GM18951 (cell line): Measurements from ENCODE around the gene CD86.

Experiments
- POLR2A ChIP-seq: IDR thresholded peaks from 4 replicates; pipeline ENCODE4 v1.6.1; 2011; ENCODE audit warnings: mild to moderate bottlenecking; ENCODE audit not compliant: insufficient read length, insufficient read depth; ENCODE audit errors: extremely low read depth
- in situ Hi-C: fragments of 300-500 bp; cut with MboI; formaldehyde crosslinking; loops from one replicate; pipeline ENCODE4 v1.12.0; 2022; ENCODE audit warnings: low sequenced_read_pairs, mixed read lengths, inconsistent platforms; ENCODE audit not compliant: unreplicated experiment

The CD86 gene

GRCh38 chr3:122055215-122055614, at the start of gene CD86:
Gene CD86 (plus strand): TSS chr3:122055362. CDS start chr3:122055490, 128 bp downstream.
- in situ Hi-C loops = no loop called here
- peak; percentile 58 for TF ChIP-seq POLR2A

GRCh38 chr3:122006267-122006666, 48.9 kb upstream of the CD86 start:
- in situ Hi-C loops = no loop called here
- no peak for TF ChIP-seq POLR2A

- in situ Hi-C loops = no loop called here
- TF ChIP-seq POLR2A = no peak
Observed at GRCh38 chr3:122008166-122008565, 47.0 kb upstream of the CD86 start.

GRCh38 chr3:122010506-122010905, 44.7 kb upstream of the CD86 start:
- no peak for TF ChIP-seq POLR2A
- in situ Hi-C loops = no loop called here

GRCh38 chr3:122011396-122011795, 43.8 kb upstream of the CD86 start:
- TF ChIP-seq POLR2A = no peak
- in situ Hi-C loops = no loop called here

GRCh38 chr3:122012821-122013220, 42.3 kb upstream of the CD86 start:
- no peak for TF ChIP-seq POLR2A
- in situ Hi-C loops = no loop called here

GRCh38 chr3:122013448-122013925, 41.7 kb upstream of the CD86 start:
- in situ Hi-C loops = no loop called here
- TF ChIP-seq POLR2A = no peak

GRCh38 chr3:122014741-122015140, 40.4 kb upstream of the CD86 start:
- in situ Hi-C loops = no loop called here
- TF ChIP-seq POLR2A = no peak

- no peak for TF ChIP-seq POLR2A
- in situ Hi-C loops = no loop called here
Observed at GRCh38 chr3:122019493-122019892, 35.7 kb upstream of the CD86 start.

GRCh38 chr3:122021037-122021436, 34.1 kb upstream of the CD86 start:
- in situ Hi-C loops = no loop called here

GRCh38 chr3:122021811-122022401, 33.3 kb upstream of the CD86 start, which contains the start of gene ILDR1:
Gene ILDR1 (minus strand): TSS chr3:122022247. CDS start chr3:122022077, 170 bp downstream.
- in situ Hi-C loops = no loop called here
- TF ChIP-seq POLR2A = peak; percentile 44

More at GRCh38 chr3:122021037-122021436, 34.1 kb upstream of the CD86 start:
- TF ChIP-seq POLR2A = no peak

- in situ Hi-C loops = no loop called here
- TF ChIP-seq POLR2A = no peak
Observed at GRCh38 chr3:122023335-122023910, 31.7 kb upstream of the CD86 start.

GRCh38 chr3:122024800-122025199, 30.4 kb upstream of the CD86 start:
- in situ Hi-C loops = no loop called here
- no peak for TF ChIP-seq POLR2A

- in situ Hi-C loops = no loop called here
- TF ChIP-seq POLR2A = no peak
Observed at GRCh38 chr3:122025296-122025695, 29.9 kb upstream of the CD86 start.
